Effector memory CD4-positive, alpha-beta T cell (primary cell): Measurements from ENCODE around the gene STARD9.
"Not testable (repeated sequence)": the region's sequence is repeated elsewhere in the genome, so short reads cannot be mapped to it uniquely, and the experiment has no call there.

ENCODE experiments used
- DNase-seq, 3 donors: peaks; one replicate each; pipeline ENCODE4 v3.0.0-alpha.2; 2020
- H3K27ac ChIP-seq: 2 replicates; pipeline ENCODE4 v1.7.0; 2013; ENCODE audit warnings: mild to moderate bottlenecking, low read length, moderate library complexity; ENCODE audit not compliant: insufficient read depth, poor library complexity, severe bottlenecking
- H3K27me3 ChIP-seq: replicated peaks from 2 replicates; pipeline ENCODE4 v1.7.0; 2013; ENCODE audit warnings: mild to moderate bottlenecking, low read length; ENCODE audit not compliant: insufficient read depth, control insufficient read depth, poor library complexity, severe bottlenecking
- H3K36me3 ChIP-seq: 2 replicates; pipeline ENCODE4 v1.7.0; 2013; ENCODE audit warnings: mild to moderate bottlenecking, low read length, moderate library complexity; ENCODE audit not compliant: control insufficient read depth, insufficient read depth
- H3K4me1 ChIP-seq: 2 replicates; pipeline ENCODE4 v1.7.0; 2013; ENCODE audit warnings: low read length, mild to moderate bottlenecking; ENCODE audit not compliant: control insufficient read depth, insufficient read depth, poor library complexity, severe bottlenecking
- H3K4me3 ChIP-seq: 2 replicates; pipeline ENCODE4 v1.7.0; 2013; ENCODE audit warnings: low read length, low read depth, mild to moderate bottlenecking; ENCODE audit not compliant: insufficient read depth, poor library complexity, severe bottlenecking
- H3K9me3 ChIP-seq: 2 replicates; pipeline ENCODE4 v1.7.0; 2013; ENCODE audit warnings: mild to moderate bottlenecking, low read length, moderate library complexity; ENCODE audit not compliant: control insufficient read depth

Gene STARD9

GRCh38 chr15:42741710-42742109, 166.3 kb downstream of the STARD9 start:
- peaks cover 6% of the 10 kb centered on the region for H3K4me1 ChIP-seq
- no peaks in the 10 kb centered on the region for H3K9me3 ChIP-seq
- H3K4me3 ChIP-seq = no peak overlapping the region
- H3K36me3 ChIP-seq = peaks cover 10% of the 10 kb centered on the region
- no peak for DNase-seq
- no peak overlapping the region for H3K27ac ChIP-seq
- H3K27me3 ChIP-seq = no peaks in the 10 kb centered on the region

- Histone ChIP-seq H3K27ac (no peak overlapping the region), H3K4me3 (no peak overlapping the region), H3K27me3 (no peaks in the 10 kb centered on the region), H3K9me3 (no peaks in the 10 kb centered on the region), H3K36me3 (peaks cover 10% of the 10 kb centered on the region), H3K4me1 (peaks cover 6% of the 10 kb centered on the region)
- no peak for DNase-seq
Measured at GRCh38 chr15:42742149-42742548, 166.7 kb downstream of the STARD9 start.

GRCh38 chr15:42744195-42744594, 168.8 kb downstream of the STARD9 start:
- H3K4me1 ChIP-seq = no peaks in the 10 kb centered on the region
- H3K4me3 ChIP-seq = no peak overlapping the region
- no peaks in the 10 kb centered on the region for H3K9me3 ChIP-seq
- no peaks in the 10 kb centered on the region for H3K27me3 ChIP-seq
- no peak overlapping the region for H3K27ac ChIP-seq
- peaks cover 10% of the 10 kb centered on the region for H3K36me3 ChIP-seq
- no peak for DNase-seq

- Histone ChIP-seq H3K4me3 (no peak overlapping the region), H3K9me3 (no peaks in the 10 kb centered on the region), H3K36me3 (peaks cover 32% of the 10 kb centered on the region), H3K27ac (no peak overlapping the region), H3K4me1 (no peaks in the 10 kb centered on the region), H3K27me3 (no peaks in the 10 kb centered on the region)
- DNase-seq = no peak
Measured at GRCh38 chr15:42749266-42749665, 173.9 kb downstream of the STARD9 start.

- DNase-seq = no peak
- H3K4me1 ChIP-seq = no peaks in the 10 kb centered on the region
- H3K27me3 ChIP-seq = no peaks in the 10 kb centered on the region
- no peaks in the 10 kb centered on the region for H3K9me3 ChIP-seq
- H3K4me3 ChIP-seq = no peak overlapping the region
- H3K36me3 ChIP-seq = peaks cover 32% of the 10 kb centered on the region
- no peak overlapping the region for H3K27ac ChIP-seq
Measured at GRCh38 chr15:42750306-42750705, 174.9 kb downstream of the STARD9 start.

- DNase-seq = no peak
- Histone ChIP-seq H3K4me1 (no peaks in the 10 kb centered on the region), H3K9me3 (no peaks in the 10 kb centered on the region), H3K27me3 (no peaks in the 10 kb centered on the region), H3K4me3 (no peak overlapping the region), H3K36me3 (no peaks in the 10 kb centered on the region), H3K27ac (no peak overlapping the region)
Measured at GRCh38 chr15:42759093-42759492, 183.7 kb downstream of the STARD9 start.

GRCh38 chr15:42760759-42761158, 185.4 kb downstream of the STARD9 start:
- H3K4me1 ChIP-seq = no peaks in the 10 kb centered on the region
- no peak overlapping the region for H3K4me3 ChIP-seq
- no peaks in the 10 kb centered on the region for H3K27me3 ChIP-seq
- DNase-seq = no peak
- H3K36me3 ChIP-seq = no peaks in the 10 kb centered on the region
- H3K27ac ChIP-seq = no peak overlapping the region
- no peaks in the 10 kb centered on the region for H3K9me3 ChIP-seq

GRCh38 chr15:42761813-42762212, 186.4 kb downstream of the STARD9 start:
- not testable (repeated sequence) for H3K4me1 ChIP-seq, DNase-seq, H3K36me3 ChIP-seq, H3K27me3 ChIP-seq, H3K4me3 ChIP-seq, H3K9me3 ChIP-seq, H3K27ac ChIP-seq

- not testable (repeated sequence) for H3K9me3 ChIP-seq, H3K27me3 ChIP-seq, DNase-seq, H3K36me3 ChIP-seq, H3K4me1 ChIP-seq, H3K27ac ChIP-seq, H3K4me3 ChIP-seq
Measured at GRCh38 chr15:42764154-42764731, 188.8 kb downstream of the STARD9 start.

- not testable (repeated sequence) for H3K4me1 ChIP-seq, DNase-seq, H3K9me3 ChIP-seq, H3K4me3 ChIP-seq, H3K27me3 ChIP-seq, H3K27ac ChIP-seq, H3K36me3 ChIP-seq
Measured at GRCh38 chr15:42766109-42766508, 190.7 kb downstream of the STARD9 start.
